Lower leg skin (tissue), 4 donors: ENCODE measurements around the gene OBSCN. TPM values are rescaled to one million over a fixed set of nuclear protein-coding genes. Genes with fewer than 3 reads are reported as not detected.

Source experiments
- DNase-seq, 2 donors: peaks; one replicate each; pipeline ENCODE4 v3.0.0-alpha.2; 2019; ENCODE audit warnings: low spot score in 2 of 2
- H3K4me3 ChIP-seq: fragments of 200-600 bp; sonication (generic); 2 replicates; pipeline ENCODE4 v1.5.1; 2017; ENCODE audit warnings: mild to moderate bottlenecking, low read depth; ENCODE audit not compliant: poor library complexity, severe bottlenecking
- POLR2A ChIP-seq, 2 donors: fragments of 450-650 bp; IDR thresholded peaks; one replicate each; pipeline ENCODE4 v1.6.1; 2016 to 2017; ENCODE audit warnings: antibody characterized with exemption in 2 of 2, mild to moderate bottlenecking in 1 of 2, moderate library complexity in 1 of 2
- WGBS, 2 donors: methylation state at CpG; one replicate each; pipeline ENCODE4 v1.1.5; 2018; 5-methylcytosine and 5-hydroxymethylcytosine counted together
- intact Hi-C: fragments of 100-400 bp; cut with DNase I; formaldehyde crosslinking; loops from one replicate; pipeline ENCODE4 v1.15.0; 2023; ENCODE audit warnings: low total_unique reads
- total RNA-seq, 4 donors: library from RNA; depleted of rRNA; stranded (reverse); fragments of >200 nt; gene quantifications; one replicate each; pipeline ENCODE4 v1.1.0, GENCODE V29; 2016
- TF ChIP-seq, protein P1 (sequence below), 3 donors: fragments of 450-650 bp; IDR thresholded peaks; one replicate each; pipeline ENCODE4 v1.5.1; 2016; ENCODE audit warnings: antibody characterized with exemption in 3 of 3, mild to moderate bottlenecking in 3 of 3, moderate library complexity in 2 of 3

Gene OBSCN
- total RNA-seq, 4 donors from 2014 or later: 7.4 to 39.2 (median 18.5) TPM

DNA sequence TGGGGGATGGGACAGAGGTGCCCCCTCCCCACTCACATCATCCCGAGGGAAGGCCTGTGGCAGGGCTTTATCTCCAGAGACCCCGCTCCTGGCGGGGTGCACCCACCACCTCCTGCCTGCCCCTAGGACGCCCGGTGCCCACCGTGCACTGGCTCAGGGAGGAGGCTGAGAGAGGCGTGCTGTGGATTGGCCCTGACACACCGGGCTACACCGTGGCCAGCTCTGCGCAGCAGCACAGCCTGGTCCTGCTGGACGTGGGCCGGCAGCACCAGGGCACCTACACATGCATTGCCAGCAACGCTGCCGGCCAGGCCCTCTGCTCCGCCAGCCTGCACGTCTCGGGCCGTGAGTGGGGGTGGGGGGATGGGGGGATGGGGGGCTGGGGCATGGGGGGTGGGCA is 127.1 kb downstream of the OBSCN start:
- intact Hi-C loops: no loop called here
- no peak for DNase-seq

DNA sequence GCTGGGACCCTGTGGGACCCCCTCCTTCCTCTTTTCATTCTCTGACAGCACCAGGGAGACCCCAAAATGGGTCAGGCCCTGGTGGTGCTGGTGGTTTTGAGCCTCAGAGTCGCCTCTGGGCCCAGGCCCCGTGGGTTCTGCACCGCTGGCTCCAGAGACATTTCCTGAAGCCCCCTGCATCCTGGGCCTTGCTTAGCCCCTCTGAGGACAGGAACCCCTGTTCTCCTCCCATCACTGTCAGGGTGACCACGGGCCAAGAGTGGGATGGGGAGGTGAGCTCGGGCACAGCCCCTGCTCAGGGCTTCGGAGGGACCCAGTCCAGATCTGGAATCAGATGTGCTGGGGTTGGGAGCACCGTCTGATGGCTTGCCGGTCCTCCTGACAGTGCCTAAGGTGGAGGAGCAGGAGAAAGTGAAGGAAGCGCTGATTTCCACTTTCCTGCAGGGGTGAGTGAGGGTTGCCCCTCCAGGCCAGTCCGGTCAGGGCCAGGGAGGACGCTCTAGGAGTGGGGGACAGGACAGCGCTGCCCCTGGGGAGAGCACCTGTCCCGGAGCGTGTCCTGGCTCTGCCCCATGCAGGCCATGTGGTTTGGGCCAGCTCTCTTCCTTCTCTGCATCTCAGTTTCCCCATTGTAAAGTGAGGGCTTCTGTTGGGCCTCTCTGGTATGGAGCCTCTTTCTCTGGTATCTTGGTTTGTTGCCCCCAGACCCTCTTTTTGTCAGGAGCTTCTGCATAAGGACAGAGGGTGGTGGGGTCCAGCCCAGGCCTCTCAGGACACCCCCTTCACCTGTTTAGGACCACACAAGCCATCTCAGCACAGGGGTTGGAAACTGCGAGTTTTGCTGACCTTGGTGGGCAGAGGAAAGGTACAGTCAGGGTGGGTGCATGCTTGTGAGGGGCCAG is 127.8 kb downstream of the OBSCN start:
- intact Hi-C loops: no loop called here
- WGBS, 2 donors: 82 to 90% methylated on average over 11 of the region's 15 CpGs
- no peak overlapping the region for H3K4me3 ChIP-seq
- TF ChIP-seq, protein P1, sequence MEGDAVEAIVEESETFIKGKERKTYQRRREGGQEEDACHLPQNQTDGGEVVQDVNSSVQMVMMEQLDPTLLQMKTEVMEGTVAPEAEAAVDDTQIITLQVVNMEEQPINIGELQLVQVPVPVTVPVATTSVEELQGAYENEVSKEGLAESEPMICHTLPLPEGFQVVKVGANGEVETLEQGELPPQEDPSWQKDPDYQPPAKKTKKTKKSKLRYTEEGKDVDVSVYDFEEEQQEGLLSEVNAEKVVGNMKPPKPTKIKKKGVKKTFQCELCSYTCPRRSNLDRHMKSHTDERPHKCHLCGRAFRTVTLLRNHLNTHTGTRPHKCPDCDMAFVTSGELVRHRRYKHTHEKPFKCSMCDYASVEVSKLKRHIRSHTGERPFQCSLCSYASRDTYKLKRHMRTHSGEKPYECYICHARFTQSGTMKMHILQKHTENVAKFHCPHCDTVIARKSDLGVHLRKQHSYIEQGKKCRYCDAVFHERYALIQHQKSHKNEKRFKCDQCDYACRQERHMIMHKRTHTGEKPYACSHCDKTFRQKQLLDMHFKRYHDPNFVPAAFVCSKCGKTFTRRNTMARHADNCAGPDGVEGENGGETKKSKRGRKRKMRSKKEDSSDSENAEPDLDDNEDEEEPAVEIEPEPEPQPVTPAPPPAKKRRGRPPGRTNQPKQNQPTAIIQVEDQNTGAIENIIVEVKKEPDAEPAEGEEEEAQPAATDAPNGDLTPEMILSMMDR (IDR thresholded peaks at IDR 0.05): no peak
- TF ChIP-seq POLR2A (IDR thresholded peaks at IDR 0.05): no peak
- peak in 1 of 2 donors; percentile 67 for DNase-seq

More for the DNA sequence above, 127.1 kb downstream of the OBSCN start:
- 87 to 92% methylated on average over 6 to 17 of the region's 18 CpGs for WGBS, 2 donors
- no peak for TF ChIP-seq POLR2A (IDR thresholded peaks at IDR 0.05)
- TF ChIP-seq, protein P1 (IDR thresholded peaks at IDR 0.05): no peak
- no peak overlapping the region for H3K4me3 ChIP-seq

DNA sequence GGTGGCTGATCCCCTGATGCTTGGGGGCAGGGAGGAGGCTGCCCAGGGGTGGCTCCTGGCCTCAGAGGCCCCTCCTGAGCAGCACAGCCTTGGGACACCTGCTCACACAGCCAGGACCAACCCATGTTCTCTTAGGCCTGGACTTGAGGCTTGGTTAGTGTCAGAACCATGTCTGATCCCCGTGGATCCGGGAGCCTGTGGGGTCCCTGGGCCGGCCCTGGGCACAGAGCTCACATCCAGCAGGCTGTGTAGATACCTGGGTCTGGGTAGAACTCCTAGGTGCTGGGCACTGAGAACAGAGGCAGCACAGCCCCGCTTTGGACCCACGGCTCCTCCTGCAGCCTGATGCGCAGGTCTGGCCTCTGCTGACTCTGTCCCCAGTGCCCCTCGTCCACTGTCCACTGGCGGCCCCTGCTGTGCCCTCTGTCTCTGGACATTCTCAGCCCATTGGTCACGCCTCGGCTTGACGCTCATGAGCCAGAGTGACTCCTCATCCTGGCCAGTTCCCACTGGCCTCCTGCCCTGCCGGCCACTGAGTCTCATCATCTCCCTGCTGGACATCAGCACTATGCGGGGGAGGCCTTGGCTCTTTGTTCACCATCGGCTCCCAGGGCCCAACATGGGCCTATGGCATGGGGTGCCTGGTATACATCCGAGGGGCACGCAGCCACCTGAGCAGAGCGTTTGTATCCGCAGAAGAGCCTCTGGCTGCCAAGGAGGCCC is 128.6 kb downstream of the OBSCN start:
- intact Hi-C loops: no loop called here
- TF ChIP-seq, protein P1 (IDR thresholded peaks at IDR 0.05): no peak
- TF ChIP-seq POLR2A (IDR thresholded peaks at IDR 0.05): no peak
- no peak overlapping the region for H3K4me3 ChIP-seq
- peak in 1 of 2 donors; percentile 81 for DNase-seq
- WGBS, 2 donors: 89 to 96% methylated on average over 9 to 14 of the region's 18 CpGs

DNA sequence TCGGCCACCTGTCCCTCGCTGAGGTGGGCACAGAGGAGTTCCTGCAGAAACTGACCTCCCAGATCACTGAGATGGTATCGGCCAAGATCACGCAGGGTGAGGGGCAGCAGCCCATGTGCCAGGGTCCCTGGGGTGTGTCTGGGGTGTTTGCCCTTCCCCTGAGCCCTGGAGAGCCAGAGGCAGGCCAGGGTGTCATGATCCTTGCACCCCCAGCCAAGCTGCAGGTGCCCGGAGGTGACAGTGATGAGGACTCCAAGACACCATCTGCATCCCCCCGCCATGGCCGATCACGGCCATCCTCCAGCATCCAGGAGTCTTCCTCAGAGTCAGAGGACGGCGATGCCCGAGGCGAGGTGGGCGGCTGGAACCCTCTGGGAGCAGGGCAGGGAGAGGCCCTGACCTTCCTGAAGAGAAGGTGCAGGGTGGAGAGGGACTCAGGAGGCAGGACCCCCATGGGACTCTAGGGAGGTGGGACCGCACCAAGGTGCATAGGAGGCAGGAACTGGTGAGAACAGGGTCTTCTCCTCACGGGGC is 129.3 kb downstream of the OBSCN start:
- no peak overlapping the region for H3K4me3 ChIP-seq
- no peak for TF ChIP-seq POLR2A (IDR thresholded peaks at IDR 0.05)
- TF ChIP-seq, protein P1 (IDR thresholded peaks at IDR 0.05): no peak
- WGBS, 2 donors: 90 to 91% methylated on average over 11 to 15 of the region's 15 CpGs
- peak in 1 of 2 donors; percentile 77 for DNase-seq
- intact Hi-C loops: no loop called here

DNA sequence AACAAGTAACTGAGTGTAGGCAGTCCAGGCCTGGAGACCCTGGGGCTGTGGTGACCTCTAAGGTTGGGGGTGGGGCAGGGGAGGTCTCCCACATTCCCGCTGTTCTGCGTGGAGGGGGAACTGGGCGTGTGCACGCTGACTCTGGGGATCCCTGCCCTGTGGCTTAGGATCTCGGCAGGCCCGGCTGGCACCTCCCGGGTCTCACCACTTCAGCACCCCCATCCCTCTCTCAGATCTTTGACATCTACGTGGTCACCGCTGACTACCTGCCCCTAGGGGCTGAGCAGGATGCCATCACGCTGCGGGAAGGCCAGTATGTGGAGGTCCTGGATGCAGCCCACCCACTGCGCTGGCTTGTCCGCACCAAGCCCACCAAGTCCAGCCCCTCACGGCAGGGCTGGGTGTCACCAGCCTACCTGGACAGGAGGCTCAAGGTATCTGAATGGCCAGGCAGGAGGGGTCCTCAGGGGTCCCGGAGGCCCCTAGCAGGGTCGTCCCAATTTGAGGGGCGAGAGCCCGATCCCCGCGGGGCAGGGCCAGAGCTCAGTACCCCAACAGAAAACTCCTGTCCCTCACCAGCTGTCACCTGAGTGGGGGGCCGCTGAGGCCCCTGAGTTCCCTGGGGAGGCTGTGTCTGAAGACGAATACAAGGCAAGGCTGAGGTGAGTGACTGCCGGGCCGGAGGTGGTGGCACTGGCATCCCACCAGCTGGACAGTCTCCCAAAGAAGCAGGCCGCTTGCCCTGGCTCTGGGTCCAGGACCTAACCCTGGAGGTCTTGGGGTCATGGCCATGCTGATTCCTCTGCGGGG is 130.1 kb downstream of the OBSCN start:
- DNase-seq: peak in 1 of 2 donors; percentile 48
- intact Hi-C loops: no loop called here
- no peak overlapping the region for H3K4me3 ChIP-seq
- 89 to 93% methylated on average over 20 to 25 of the region's 26 CpGs for WGBS, 2 donors
- TF ChIP-seq, protein P1 (IDR thresholded peaks at IDR 0.05): no peak
- no peak for TF ChIP-seq POLR2A (IDR thresholded peaks at IDR 0.05)
